ENCODE measurements around the gene CA5A. TPM values are rescaled to one million over a fixed set of nuclear protein-coding genes. Genes with fewer than 3 reads are reported as not detected.
A peak's percentile ranks its signal among the peaks of the same experiment; 100 is the strongest.

Gene CA5A
- total and polyA plus RNA-seq, 7 donors: not detected

DNA sequence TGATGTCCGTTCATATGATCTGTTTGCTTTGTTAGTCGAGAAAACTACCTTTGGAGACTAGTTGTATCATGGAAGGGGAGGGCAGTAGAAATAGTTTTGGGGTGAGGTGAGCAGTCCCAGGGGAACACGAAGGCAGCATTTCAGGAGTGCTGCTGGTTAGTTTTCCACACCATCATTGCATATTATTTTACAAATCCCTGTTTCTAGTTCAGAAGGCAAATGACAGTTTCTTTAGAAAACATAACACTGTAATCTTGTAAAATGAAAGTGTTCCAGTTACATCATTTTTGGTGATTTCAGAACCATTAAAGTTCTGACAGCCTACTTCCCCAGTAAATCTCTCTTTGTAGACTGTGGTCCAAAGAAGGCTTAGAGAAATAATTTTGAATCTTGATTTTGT lies 40.3 kb upstream of the CA5A start:
- H3K27ac ChIP-seq: no peak overlapping the region
- WGBS, 2 donors: 78 to 82% methylated on average over 3 of the region's 3 CpGs
- H3K4me1 ChIP-seq: no peaks in the 10 kb centered on the region
- peaks cover 0 to 3% (median 3%) of the 10 kb centered on the region in 4 donors for H3K9me3 ChIP-seq
- peak; percentile 42 for DNase-seq
- TF ChIP-seq EP300 (IDR thresholded peaks at IDR 0.05): no peak
- no peak for TF ChIP-seq CTCF (IDR thresholded peaks at IDR 0.05)
- no peak for TF ChIP-seq POLR2AphosphoS5 (IDR thresholded peaks at IDR 0.05)
- no peak for TF ChIP-seq POLR2A (IDR thresholded peaks at IDR 0.05)
- H3K36me3 ChIP-seq: peaks cover 0 to 13% (median 2%) of the 10 kb centered on the region in 4 donors
- intact Hi-C loops (cut with DNase I): no loop called here
- H3K4me3 ChIP-seq: no peak overlapping the region
- H3K27me3 ChIP-seq: no peaks in the 10 kb centered on the region

DNA sequence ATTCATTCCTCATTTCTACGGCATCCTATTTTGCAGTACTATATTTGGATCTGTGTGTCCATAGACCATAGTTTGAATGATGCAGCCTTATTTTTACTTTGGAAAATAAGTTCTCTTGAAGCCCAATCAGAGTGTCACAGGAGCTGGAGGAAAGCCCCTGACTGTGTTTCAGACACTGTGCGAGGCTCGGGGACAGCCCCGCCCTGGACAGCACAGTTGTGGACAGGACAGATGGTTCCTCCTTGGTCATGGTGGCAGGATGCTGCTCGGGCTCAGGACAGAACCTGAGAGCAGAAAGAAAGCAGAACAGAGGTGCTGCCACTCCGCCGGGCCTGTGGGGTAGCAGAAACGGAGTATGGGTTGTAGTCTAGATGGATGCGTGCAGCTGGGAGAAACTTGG lies 37.8 kb upstream of the CA5A start:
- intact Hi-C loops (cut with DNase I): no loop called here
- TF ChIP-seq EP300 (IDR thresholded peaks at IDR 0.05) (no peak), POLR2AphosphoS5 (IDR thresholded peaks at IDR 0.05) (no peak)
- WGBS, 2 donors: 85 to 88% methylated on average over 9 of the region's 9 CpGs

DNA sequence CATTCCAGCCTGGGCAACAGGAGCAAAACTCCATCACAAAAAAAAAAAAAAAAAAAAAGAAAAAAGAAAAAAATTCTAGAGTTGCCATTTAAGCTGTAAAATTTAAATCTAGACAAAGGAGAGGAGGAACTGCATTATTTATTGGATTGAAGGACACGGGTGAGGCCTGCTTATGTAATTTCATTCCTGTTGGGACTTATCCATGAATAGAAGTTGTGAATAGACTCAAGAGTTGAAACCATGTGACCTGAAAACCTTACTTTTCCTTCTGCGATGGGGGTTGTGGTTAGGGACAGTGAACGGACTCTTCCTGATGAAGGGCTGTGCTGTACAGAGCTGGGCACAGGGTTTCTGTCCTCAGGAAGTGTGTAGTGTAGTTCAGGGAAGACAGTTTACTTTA lies 37.4 kb upstream of the CA5A start:
- H3K4me1 ChIP-seq: no peaks in the 10 kb centered on the region
- no peaks in the 10 kb centered on the region for H3K27me3 ChIP-seq
- DNase-seq: peak; percentile 15
- TF ChIP-seq EP300 (IDR thresholded peaks at IDR 0.05): no peak
- no peak for TF ChIP-seq POLR2A (IDR thresholded peaks at IDR 0.05)
- no peak for TF ChIP-seq CTCF (IDR thresholded peaks at IDR 0.05)
- TF ChIP-seq POLR2AphosphoS5 (IDR thresholded peaks at IDR 0.05): no peak
- H3K9me3 ChIP-seq: peaks cover 0 to 5% (median 3%) of the 10 kb centered on the region in 4 donors
- H3K36me3 ChIP-seq: peaks cover 0 to 3% (median 1%) of the 10 kb centered on the region in 4 donors
- intact Hi-C loops (cut with DNase I): no loop called here
- WGBS, 2 donors: 76 to 85% methylated on average over 3 of the region's 3 CpGs
- no peak overlapping the region for H3K27ac ChIP-seq
- H3K4me3 ChIP-seq: no peak overlapping the region

More for the DNA sequence above, 37.8 kb upstream of the CA5A start:
- no peaks in the 10 kb centered on the region for H3K27me3 ChIP-seq
- H3K9me3 ChIP-seq: peaks cover 0 to 5% (median 3%) of the 10 kb centered on the region in 4 donors
- H3K4me3 ChIP-seq: no peak overlapping the region
- no peaks in the 10 kb centered on the region for H3K4me1 ChIP-seq
- peak; percentile 58 for DNase-seq
- H3K36me3 ChIP-seq: peaks cover 0 to 3% (median 1%) of the 10 kb centered on the region in 4 donors
- H3K27ac ChIP-seq: no peak overlapping the region

DNA sequence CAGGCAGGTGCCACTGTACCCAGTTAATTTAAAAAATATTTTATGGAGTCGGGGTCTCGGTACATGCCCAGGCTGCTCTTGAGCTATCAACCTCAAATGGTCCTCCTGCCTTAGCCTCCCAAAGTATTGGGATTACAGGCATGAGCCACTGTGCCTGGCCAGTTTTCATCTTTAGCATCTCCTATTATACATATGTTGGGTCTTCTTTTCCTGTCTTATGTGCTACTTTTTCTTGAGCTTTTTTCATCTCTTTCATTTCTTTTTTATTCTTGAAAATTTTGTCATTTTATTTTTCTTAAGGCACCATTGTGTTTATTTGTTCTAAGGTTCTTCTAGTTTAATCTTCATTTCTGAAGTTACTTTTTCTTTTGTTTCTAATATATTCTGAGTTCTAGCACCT lies 35.6 kb upstream of the CA5A start:
- peaks cover 0 to 4% (median 2%) of the 10 kb centered on the region in 4 donors for H3K4me1 ChIP-seq
- peak; percentile 21 for DNase-seq
- TF ChIP-seq CTCF (IDR thresholded peaks at IDR 0.05) (no peak), POLR2A (IDR thresholded peaks at IDR 0.05) (no peak), EP300 (IDR thresholded peaks at IDR 0.05) (no peak), POLR2AphosphoS5 (IDR thresholded peaks at IDR 0.05) (no peak)
- peaks cover 0 to 3% (median 1%) of the 10 kb centered on the region in 4 donors for H3K36me3 ChIP-seq
- 96 to 99% methylated on average over 2 of the region's 2 CpGs for WGBS, 2 donors
- no peak overlapping the region for H3K4me3 ChIP-seq
- H3K27me3 ChIP-seq: no peaks in the 10 kb centered on the region
- H3K9me3 ChIP-seq: peaks cover 0 to 5% (median 3%) of the 10 kb centered on the region in 4 donors
- no peak overlapping the region for H3K27ac ChIP-seq
- intact Hi-C loops (cut with DNase I): no loop called here

DNA sequence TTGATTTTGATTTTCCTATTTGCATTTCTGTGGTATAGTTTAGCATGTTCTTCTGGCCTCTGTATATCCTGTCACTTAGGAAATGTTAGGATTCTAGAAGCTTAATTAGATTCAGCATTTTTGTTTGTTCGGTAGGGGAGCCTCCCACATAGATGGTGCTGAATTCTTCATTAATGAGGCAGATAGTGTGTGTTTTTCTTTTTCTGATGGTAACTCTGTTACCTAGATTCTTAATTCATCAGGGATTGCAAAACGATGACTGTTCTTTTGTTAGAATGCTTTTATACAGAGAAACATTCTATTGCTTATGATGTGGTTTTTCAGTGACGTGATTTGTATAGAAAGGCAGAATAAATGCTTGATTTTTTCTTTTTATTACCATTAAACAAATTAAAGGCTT lies 33.9 kb upstream of the CA5A start:
- peaks cover 0 to 5% (median 3%) of the 10 kb centered on the region in 4 donors for H3K9me3 ChIP-seq
- DNase-seq: no peak
- H3K36me3 ChIP-seq: peaks cover 0 to 3% (median under 1%) of the 10 kb centered on the region in 4 donors
- H3K27me3 ChIP-seq: no peaks in the 10 kb centered on the region
- no peak overlapping the region for H3K27ac ChIP-seq
- intact Hi-C loops (cut with DNase I): no loop called here
- peaks cover 0 to 20% (median 16%) of the 10 kb centered on the region in 4 donors for H3K4me1 ChIP-seq
- 61 to 72% methylated on average over 3 of the region's 3 CpGs for WGBS, 2 donors
- no peak for TF ChIP-seq EP300 (IDR thresholded peaks at IDR 0.05)
- no peak for TF ChIP-seq POLR2A (IDR thresholded peaks at IDR 0.05)
- TF ChIP-seq POLR2AphosphoS5 (IDR thresholded peaks at IDR 0.05): no peak
- no peak for TF ChIP-seq CTCF (IDR thresholded peaks at IDR 0.05)
- H3K4me3 ChIP-seq: no peak overlapping the region

Data from sigmoid colon (tissue), 7 donors.